NCI-H1417 treated with DMSO at 0.1 percent for 48 hours (cell line): ENCODE measurements around the gene CDHR3.
"Not testable (repeated sequence)": the region's sequence is repeated elsewhere in the genome, so short reads cannot be mapped to it uniquely, and the experiment has no call there.

Source experiments
- DNase-seq: peaks from one replicate; lab custom pipeline; 2025; lab: John Stamatoyannopoulos, UW

Gene CDHR3

GRCh38 chr7:105971845-105972244 is 8.8 kb downstream of the CDHR3 start:
- no peak for DNase-seq

- DNase-seq = no peak
Measured at GRCh38 chr7:105972276-105972675, 9.2 kb downstream of the CDHR3 start.

- no peak for DNase-seq
Measured at GRCh38 chr7:105974471-105974870, 11.4 kb downstream of the CDHR3 start.

- no peak for DNase-seq
Measured at GRCh38 chr7:105975770-105976417, 12.8 kb downstream of the CDHR3 start.

GRCh38 chr7:105976868-105977267 is 13.8 kb downstream of the CDHR3 start:
- no peak for DNase-seq

DNA sequence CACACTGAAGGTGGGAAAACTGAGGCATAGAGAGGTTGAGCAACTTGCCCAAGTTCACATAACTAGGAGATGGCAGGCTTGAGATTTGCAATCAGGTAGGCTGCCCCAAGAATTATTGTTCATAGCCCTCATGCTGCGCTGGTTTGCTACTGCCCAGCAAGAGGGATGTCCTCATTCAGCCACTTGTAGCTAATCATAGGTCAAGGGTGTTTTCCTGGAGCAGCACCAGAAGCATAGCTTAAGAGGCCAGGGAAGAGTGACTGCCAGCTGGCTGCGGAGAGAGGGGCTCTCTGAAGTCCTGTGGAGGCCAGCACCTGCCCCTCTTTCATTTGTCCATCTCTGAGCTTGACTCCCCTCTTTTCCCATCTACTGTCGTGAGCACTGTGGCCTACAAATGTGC is 15.0 kb downstream of the CDHR3 start:
- DNase-seq = no peak

DNA sequence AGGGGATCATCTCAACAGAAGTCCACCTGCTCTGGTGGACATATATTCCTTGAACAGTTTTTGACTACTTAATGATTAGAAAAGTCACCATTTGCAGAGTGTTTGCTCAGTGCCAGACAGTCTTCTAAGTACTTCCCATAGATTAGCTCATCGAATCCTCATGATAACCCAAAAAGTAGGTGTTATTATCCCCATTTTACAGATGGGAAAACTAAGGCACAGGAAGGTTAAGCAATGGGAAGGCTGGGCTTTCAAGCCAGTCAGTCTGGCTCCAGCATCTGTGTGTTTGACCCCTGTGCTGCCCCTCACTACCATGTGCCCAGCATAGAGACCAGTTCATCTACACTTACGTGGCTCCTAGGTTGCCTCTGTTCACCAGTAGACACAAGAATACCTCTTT is 15.9 kb downstream of the CDHR3 start:
- no peak for DNase-seq

- no peak for DNase-seq
Measured at GRCh38 chr7:105979405-105979804, 16.3 kb downstream of the CDHR3 start.

DNA sequence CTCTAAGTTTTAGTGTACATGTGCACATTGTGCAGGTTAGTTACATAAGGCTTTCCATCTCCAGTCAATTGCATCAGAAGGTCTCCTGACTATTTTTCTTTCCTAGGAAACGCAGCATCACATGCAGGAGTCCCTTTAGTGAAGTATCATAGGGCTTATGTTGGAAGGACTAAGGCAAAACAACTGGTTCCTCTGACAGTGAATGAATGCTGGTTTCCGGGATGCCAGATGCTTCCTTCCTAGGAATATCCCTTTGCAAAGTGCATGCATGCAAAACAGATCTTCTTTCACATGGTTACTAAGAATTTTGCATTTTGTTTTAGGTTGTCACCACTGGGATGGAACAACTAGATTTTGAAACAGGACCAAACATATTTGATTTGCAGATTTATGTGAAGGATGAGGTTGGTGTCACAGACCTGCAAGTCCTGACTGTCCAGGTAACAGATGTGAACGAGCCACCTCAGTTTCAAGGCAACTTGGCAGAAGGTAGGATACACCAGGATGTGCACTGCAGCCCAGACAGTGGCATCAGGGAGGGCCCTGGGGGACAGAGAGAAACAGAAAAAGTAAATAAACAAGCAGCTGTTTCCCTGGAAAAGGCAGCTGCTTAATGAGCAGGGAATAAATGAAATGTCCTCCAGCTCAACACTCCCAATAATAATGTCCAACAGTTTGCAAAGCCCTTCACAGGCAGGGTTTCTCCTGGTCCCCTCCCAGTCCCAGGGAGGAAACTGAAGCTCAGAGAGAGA is 17.8 kb downstream of the CDHR3 start:
- DNase-seq = no peak

GRCh38 chr7:105982388-105982787 is 19.3 kb downstream of the CDHR3 start:
- no peak for DNase-seq

- DNase-seq = not testable (repeated sequence)
Measured at GRCh38 chr7:105984808-105985207, 21.7 kb downstream of the CDHR3 start.

- no peak for DNase-seq
Measured at GRCh38 chr7:105985229-105985628, 22.2 kb downstream of the CDHR3 start.

- DNase-seq = no peak
Measured at GRCh38 chr7:105985672-105986215, 22.7 kb downstream of the CDHR3 start.

DNA sequence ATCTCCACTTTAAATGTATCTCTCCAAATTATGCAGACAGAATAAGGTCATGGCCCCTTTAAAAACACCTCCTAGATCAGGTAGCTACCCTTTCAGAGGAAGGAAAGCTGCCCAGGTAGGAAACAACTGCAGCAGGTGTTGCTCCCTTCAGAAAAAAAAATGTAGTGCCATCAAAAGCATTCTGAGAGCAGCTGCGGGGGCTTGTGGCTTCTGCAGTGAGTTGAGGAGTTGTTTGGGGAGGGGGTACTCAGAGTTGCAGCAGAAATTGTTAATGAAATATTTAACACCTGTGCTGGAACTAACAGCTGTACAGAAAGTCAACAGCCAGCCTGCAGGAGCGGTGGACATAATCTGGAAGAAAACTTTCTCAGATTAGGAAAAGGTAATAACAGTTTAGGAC is 24.0 kb downstream of the CDHR3 start:
- no peak for DNase-seq

DNA sequence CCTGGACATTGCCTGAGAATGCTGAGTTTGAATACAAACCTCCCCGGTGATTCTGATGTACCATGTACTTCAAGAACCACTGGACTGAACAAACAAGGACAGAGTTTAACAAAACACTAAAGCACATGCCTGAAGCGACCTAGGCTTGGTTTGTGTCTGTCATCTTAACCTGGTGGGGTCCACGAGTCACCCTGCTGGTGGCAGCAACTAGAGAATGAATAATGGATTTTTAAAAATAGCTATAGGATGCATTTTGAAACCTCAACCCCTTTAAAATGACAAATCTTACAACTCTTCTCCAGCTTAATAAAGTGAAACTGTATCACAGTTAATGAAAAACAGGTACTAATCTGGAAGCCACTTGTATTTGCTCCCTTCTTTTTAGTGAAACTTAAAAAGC is 25.2 kb downstream of the CDHR3 start:
- no peak for DNase-seq

DNA sequence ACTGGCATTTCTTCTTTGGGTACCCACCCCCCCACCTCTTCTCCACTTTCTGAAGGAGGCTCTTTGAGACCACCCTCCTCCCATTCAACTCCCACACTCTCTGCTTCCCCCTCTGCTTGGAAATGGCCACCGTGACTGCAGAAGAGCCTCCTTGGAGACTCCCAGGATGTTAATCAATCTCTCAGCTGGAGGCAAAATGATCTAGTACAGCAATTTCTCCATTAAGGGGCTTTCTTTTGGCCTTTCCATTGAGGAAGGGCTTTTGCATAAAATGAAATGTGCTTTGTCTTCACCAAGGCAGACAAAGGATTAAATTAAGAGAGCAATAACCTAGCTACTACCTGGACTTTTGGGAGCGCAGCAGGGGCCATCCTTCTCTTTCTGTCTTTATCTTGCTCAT is 26.1 kb downstream of the CDHR3 start:
- DNase-seq = no peak

DNA sequence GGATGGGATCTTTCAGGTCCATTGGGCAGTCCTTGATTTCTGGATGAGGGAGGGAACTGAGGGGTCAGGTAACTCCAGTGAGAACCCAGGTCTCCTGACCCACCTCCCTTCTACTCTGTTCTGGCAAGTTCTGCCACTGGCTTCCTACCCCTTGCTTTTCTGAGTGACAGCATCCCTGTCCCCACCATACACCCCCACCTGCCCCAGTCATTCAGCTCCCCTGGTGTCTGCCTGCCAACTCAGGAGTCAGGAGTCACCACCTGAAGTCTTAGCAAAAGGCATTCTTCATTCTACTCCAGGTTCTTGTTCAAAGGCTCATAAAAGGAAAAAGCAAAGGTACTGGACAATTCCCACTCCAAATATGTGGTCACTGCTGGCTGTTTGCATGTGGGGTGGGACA is 26.6 kb downstream of the CDHR3 start:
- no peak for DNase-seq

- no peak for DNase-seq
Measured at GRCh38 chr7:105990141-105990540, 27.1 kb downstream of the CDHR3 start.

GRCh38 chr7:105990727-105991453 is 27.8 kb downstream of the CDHR3 start:
- no peak for DNase-seq

- no peak for DNase-seq
Measured at GRCh38 chr7:105992905-105993304, 29.8 kb downstream of the CDHR3 start.

GRCh38 chr7:105996860-105997737 is 34.0 kb downstream of the CDHR3 start:
- DNase-seq = no peak

- DNase-seq = no peak
Measured at GRCh38 chr7:105999256-105999655, 36.2 kb downstream of the CDHR3 start.
